PFSK-1 (cell line): Measurements from ENCODE around the gene LRRC7.

Experiments used
- POLR2AphosphoS5 ChIP-seq: IDR thresholded peaks from 2 replicates; pipeline ENCODE4 v1.6.1; 2012; ENCODE audit warnings: low read depth, mild to moderate bottlenecking, control low read depth, low read length, moderate library complexity
- TAF1 ChIP-seq: IDR thresholded peaks from 2 replicates; pipeline ENCODE4 v1.6.1; 2012; ENCODE audit warnings: low read length, control low read depth, borderline replicate concordance; ENCODE audit not compliant: insufficient read depth

- TF ChIP-seq POLR2AphosphoS5 (no peak), TAF1 (no peak)
Measured at GRCh38 chr1:69523461-69523860, 44.3 kb upstream of the LRRC7 start.
